ENCODE data around the gene TRIM54.
"Not testable (repeated sequence)": the region's sequence is repeated elsewhere in the genome, so short reads cannot be mapped to it uniquely, and the experiment has no call there.

TRIM54 gene

GRCh38 chr2:27263287-27264252 is 18.7 kb upstream of the TRIM54 start:
- no peak for DNase-seq (ENCODE audit: extremely low spot score)
- TF ChIP-seq NFRKB (IDR thresholded peaks at IDR 0.05) (no peak), FOXA1 (IDR thresholded peaks at IDR 0.05) (no peak), L3MBTL2 (conservative IDR thresholded peaks at IDR 0.05) (no peak; the same call in 1 of the 2 replicates)
- POLR2A ChIA-PET = interaction anchor here (1.0 to 2.3 kb wide), 9 partner anchors 9 to 192 kb away, joined by 3 to 9 read pairs (median 4); partner anchors contain the start of genes MPV17 and OST4
- CTCF ChIA-PET = interaction anchor here (0.5 to 2.3 kb wide), 12 partner anchors 8 to 1466 kb away, joined by 3 to 14 read pairs (median 5); partner anchors contain the start of gene DNAJC5G

- TF ChIP-seq TARDBP (IDR thresholded peaks at IDR 0.05) = no peak
- no peak for TF ChIP-seq SUZ12 (IDR thresholded peaks at IDR 0.05)
- TF ChIP-seq SP1 (IDR thresholded peaks at IDR 0.05) = no peak
- peak; percentile 85 for TF ChIP-seq L3MBTL2 (conservative IDR thresholded peaks at IDR 0.05)
- no peak for TF ChIP-seq CTBP1 (IDR thresholded peaks at IDR 0.05; ENCODE audit: borderline replicate concordance)
- TF ChIP-seq FOXA1 (IDR thresholded peaks at IDR 0.05) = no peak
- CTCF ChIA-PET = interaction anchor here (0.6 to 2.3 kb wide), 12 partner anchors 8 to 48 kb away, joined by 3 to 14 read pairs (median 5); partner anchors contain the start of genes DNAJC5G and TRIM54
- DNase-seq (ENCODE audit: extremely low spot score) = no peak
- POLR2A ChIA-PET = interaction anchor here (1.0 to 2.3 kb wide), 8 partner anchors 9 to 193 kb away, joined by 3 to 9 read pairs (median 4); partner anchors contain the start of genes MPV17 and OST4
Measured at GRCh38 chr2:27264253-27264752, 17.9 kb upstream of the TRIM54 start.

- POLR2A ChIA-PET = interaction anchor here (0.8 to 2.0 kb wide), 7 partner anchors 9 to 230 kb away, joined by 3 to 8 read pairs (median 4); partner anchors contain the start of gene MPV17
- TF ChIP-seq TARDBP (IDR thresholded peaks at IDR 0.05) = no peak
- no peak for TF ChIP-seq CTBP1 (IDR thresholded peaks at IDR 0.05; ENCODE audit: borderline replicate concordance)
- TF ChIP-seq SP1 (IDR thresholded peaks at IDR 0.05) = no peak
- peak; percentile 95 for TF ChIP-seq L3MBTL2 (conservative IDR thresholded peaks at IDR 0.05)
- CTCF ChIA-PET = interaction anchor here (0.6 to 2.3 kb wide), 12 partner anchors 7 to 1202 kb away, joined by 3 to 14 read pairs (median 5); partner anchors contain the start of genes DNAJC5G and TRIM54
- peak; percentile 87 for DNase-seq (ENCODE audit: extremely low spot score)
Measured at GRCh38 chr2:27264753-27265535, 17.3 kb upstream of the TRIM54 start.

- DNase-seq (ENCODE audit: extremely low spot score) = no peak
- ChIA-PET POLR2A (interaction anchor here (0.8 to 2.0 kb wide), 5 partner anchors 8 to 231 kb away, joined by 3 to 8 read pairs (median 5); partner anchors contain the start of gene MPV17), CTCF (interaction anchor here (0.6 to 2.3 kb wide), 5 partner anchors 15 to 1202 kb away, joined by 3 to 14 read pairs (median 7); partner anchors contain the start of gene TRIM54)
- no peak for TF ChIP-seq SP1 (IDR thresholded peaks at IDR 0.05)
- no peak for TF ChIP-seq HDGF (IDR thresholded peaks at IDR 0.05; ENCODE audit: borderline replicate concordance)
Measured at GRCh38 chr2:27265536-27265870, 16.7 kb upstream of the TRIM54 start.

GRCh38 chr2:27268296-27268695 is 13.9 kb upstream of the TRIM54 start:
- CTCF ChIA-PET = interaction anchor here (0.7 kb wide), 1 partner anchor 42 kb away, joined by 3 read pairs; no protein-coding TSS in a partner anchor
- POLR2A ChIA-PET; DNase-seq (ENCODE audit: extremely low spot score): not testable (repeated sequence)

- CTCF ChIA-PET = interaction anchor here (0.8 to 1.0 kb wide), 2 partner anchors 9 to 10 kb away, joined by 3 to 4 read pairs; no protein-coding TSS in a partner anchor
- POLR2A ChIA-PET = interaction anchor here (0.5 to 1.2 kb wide), 3 partner anchors 33 to 397 kb away, joined by 3 to 4 read pairs (median 3); partner anchors contain the start of gene MPV17
- DNase-seq (ENCODE audit: extremely low spot score) = no peak
- no peak for TF ChIP-seq ARNT (IDR thresholded peaks at IDR 0.05)
- TF ChIP-seq FOXA1 (IDR thresholded peaks at IDR 0.05) = no peak
- no peak for TF ChIP-seq SP1 (IDR thresholded peaks at IDR 0.05)
- no peak for TF ChIP-seq PKNOX1 (IDR thresholded peaks at IDR 0.05)
- TF ChIP-seq TARDBP (IDR thresholded peaks at IDR 0.05) = no peak
- TF ChIP-seq HDGF (IDR thresholded peaks at IDR 0.05; ENCODE audit: borderline replicate concordance) = no peak
- TF ChIP-seq FOXM1 (IDR thresholded peaks at IDR 0.05; ENCODE audit: borderline replicate concordance) = no peak
- no peak for TF ChIP-seq L3MBTL2 (conservative IDR thresholded peaks at IDR 0.05)
- no peak for TF ChIP-seq BHLHE40 (IDR thresholded peaks at IDR 0.05; ENCODE audit: borderline replicate concordance)
- no peak for TF ChIP-seq ELF4 (IDR thresholded peaks at IDR 0.05)
- TF ChIP-seq ZNF384 (IDR thresholded peaks at IDR 0.05) = no peak
- TF ChIP-seq LEF1 (IDR thresholded peaks at IDR 0.05; ENCODE audit: borderline replicate concordance) = no peak
- TF ChIP-seq CTBP1 (IDR thresholded peaks at IDR 0.05; ENCODE audit: borderline replicate concordance) = no peak
- no peak for TF ChIP-seq FOXK2 (IDR thresholded peaks at IDR 0.05)
- no peak for TF ChIP-seq SUZ12 (IDR thresholded peaks at IDR 0.05)
Measured at GRCh38 chr2:27270131-27270530, 12.1 kb upstream of the TRIM54 start.

GRCh38 chr2:27270670-27271069 is 11.6 kb upstream of the TRIM54 start:
- ChIA-PET CTCF (interaction anchor here (0.8 kb wide), 1 partner anchor 9 kb away, joined by 4 read pairs; no protein-coding TSS in a partner anchor), POLR2A (interaction anchor here (0.9 to 1.2 kb wide), 2 partner anchors 32 to 53 kb away, joined by 3 to 4 read pairs; partner anchors contain the start of gene MPV17)
- TF ChIP-seq PKNOX1 (IDR thresholded peaks at IDR 0.05) = no peak
- TF ChIP-seq FOXM1 (IDR thresholded peaks at IDR 0.05; ENCODE audit: borderline replicate concordance) = no peak
- TF ChIP-seq ELF4 (IDR thresholded peaks at IDR 0.05) = no peak
- TF ChIP-seq FOXA1 (IDR thresholded peaks at IDR 0.05) = no peak
- TF ChIP-seq ZNF384 (IDR thresholded peaks at IDR 0.05) = no peak
- no peak for DNase-seq (ENCODE audit: extremely low spot score)

Measured in HEK293T (cell line).